GM12891 (cell line): ENCODE results near the gene NINJ1.
"Not testable (repeated sequence)": the region's sequence is repeated elsewhere in the genome, so short reads cannot be mapped to it uniquely, and the experiment has no call there.

Experiments used
- DNase-seq: peaks from one replicate; pipeline ENCODE4 v3.0.0; 2011; ENCODE audit warnings: low spot score; ENCODE audit not compliant: insufficient read length
- FAIRE-seq: peaks from 2 replicates; lab custom pipeline; 2011; peaks lifted over from hg19 to GRCh38; lab: Jason Lieb, UNC
- PAX5 ChIP-seq: IDR thresholded peaks from 2 replicates; pipeline ENCODE4 v1.6.1; 2011; ENCODE audit warnings: low read length, moderate library complexity, mild to moderate bottlenecking; ENCODE audit not compliant: insufficient read depth, severe bottlenecking
- POLR2A ChIP-seq: IDR thresholded peaks from 2 replicates; pipeline ENCODE4 v1.6.1; 2011; ENCODE audit warnings: low read depth, low read length, control low read depth
- POLR2AphosphoS5 ChIP-seq: IDR thresholded peaks from 2 replicates; pipeline ENCODE4 v1.6.1; 2011; ENCODE audit warnings: low read depth, low read length, control low read depth
- POU2F2 ChIP-seq: IDR thresholded peaks from 2 replicates; pipeline ENCODE4 v1.6.1; 2011; ENCODE audit warnings: low read depth, mild to moderate bottlenecking, control low read depth, low read length, moderate library complexity
- SPI1 ChIP-seq: IDR thresholded peaks from 2 replicates; pipeline ENCODE4 v1.6.1; 2011; ENCODE audit warnings: low read depth, low read length, control low read depth
- TAF1 ChIP-seq: IDR thresholded peaks from 2 replicates; pipeline ENCODE4 v1.6.1; 2011; ENCODE audit warnings: low read depth, low read length, control low read depth

NINJ1 gene

DNA sequence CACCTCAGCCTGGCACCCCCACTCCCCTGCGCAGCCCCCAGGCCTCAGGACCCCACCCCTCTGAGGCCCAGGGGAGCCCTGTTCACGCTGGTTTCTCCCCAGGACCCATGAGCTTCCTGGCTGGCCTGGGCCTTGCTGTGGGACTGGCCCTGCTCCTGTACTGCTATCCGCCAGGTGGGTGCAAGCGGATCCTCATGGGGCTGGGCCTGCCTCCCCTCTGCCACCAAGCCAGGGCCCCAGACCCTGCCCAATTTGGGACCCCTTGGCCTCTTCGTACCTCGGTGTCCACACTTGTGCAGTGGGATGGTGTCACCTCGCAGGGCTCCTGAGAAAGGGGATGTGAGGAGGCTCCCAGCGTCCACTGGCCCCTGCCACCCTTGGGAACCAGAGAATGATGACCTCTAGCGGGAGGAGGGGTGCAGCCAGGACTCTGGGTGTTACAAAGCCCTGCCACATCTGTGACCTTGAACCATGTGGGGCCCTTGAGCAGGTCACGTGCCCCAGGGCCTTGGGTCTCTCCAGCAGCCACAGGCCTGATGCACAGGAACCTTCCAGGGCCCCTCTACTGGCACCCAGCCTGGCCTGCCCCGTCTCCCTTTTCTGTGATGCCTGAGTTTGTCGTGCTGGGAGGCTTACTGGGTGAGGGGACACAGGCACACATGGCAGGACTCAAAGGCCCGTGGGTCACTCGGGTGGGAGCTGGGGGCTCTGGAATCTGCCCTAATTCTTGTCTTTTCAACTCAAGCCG lies 21.8 kb downstream of the NINJ1 start:
- no peak for FAIRE-seq
- no peak for TF ChIP-seq PAX5
- TF ChIP-seq POU2F2, result no peak
- TF ChIP-seq POLR2A, result no peak
- TF ChIP-seq SPI1, result no peak
- TF ChIP-seq TAF1, result no peak
- TF ChIP-seq POLR2AphosphoS5, result no peak
- DNase-seq, result no peak

DNA sequence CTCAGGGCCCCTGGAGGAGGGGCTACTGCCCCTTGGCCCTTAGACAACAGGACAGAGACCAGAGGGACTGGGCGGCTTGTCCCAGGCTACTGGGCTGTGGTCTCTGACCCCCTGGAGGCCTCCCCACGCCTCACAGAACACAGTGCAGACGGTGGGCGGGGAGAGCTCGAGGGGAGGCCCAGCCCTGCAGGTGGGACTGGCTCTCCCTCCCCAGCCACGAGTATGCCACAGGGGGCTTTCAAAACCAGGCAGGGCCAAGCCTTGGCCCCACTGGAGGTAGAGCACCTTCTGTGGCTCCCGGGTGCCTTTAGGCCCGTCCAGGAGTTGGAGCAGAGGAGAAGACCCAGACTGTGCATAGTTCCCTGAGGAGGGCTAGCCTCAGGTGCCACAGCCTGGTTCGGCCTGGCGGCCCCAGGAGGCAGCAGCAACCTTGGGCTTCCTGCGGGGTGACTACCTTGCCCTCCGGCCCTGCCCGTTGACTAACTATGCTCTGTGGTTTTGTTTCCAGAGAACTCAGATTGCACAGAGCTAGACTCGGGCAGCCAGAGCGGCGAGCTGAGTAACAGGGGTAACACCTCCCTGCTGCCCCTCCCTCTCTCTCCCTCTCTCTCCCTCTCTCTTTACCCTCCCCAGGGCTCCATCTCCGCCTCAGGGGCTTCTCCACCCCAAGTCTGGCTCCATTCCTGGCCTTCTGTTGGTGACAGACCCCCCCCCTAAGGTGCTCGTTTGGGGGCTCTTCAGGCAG lies 22.5 kb downstream of the NINJ1 start:
- no peak for FAIRE-seq

DNA sequence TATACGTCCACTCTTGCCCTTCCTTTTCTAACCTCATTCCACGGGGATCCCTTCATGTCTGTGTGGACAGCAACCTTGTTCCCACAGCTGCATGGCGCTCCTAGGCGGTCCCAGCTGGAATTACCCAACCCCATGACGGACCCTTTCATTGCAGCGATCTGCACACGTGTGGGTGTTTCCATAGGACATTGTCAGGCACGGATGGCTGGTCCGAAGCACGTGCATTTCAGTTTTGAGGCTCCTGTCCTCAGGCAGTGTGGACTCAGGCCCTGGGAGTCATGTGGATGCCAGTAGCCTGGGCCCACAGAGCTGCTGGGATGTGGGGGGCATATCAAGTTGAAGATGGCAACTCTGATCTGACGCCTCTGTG lies 23.1 kb downstream of the NINJ1 start:
- no peak for DNase-seq
- no peak for FAIRE-seq
- TF ChIP-seq POU2F2, result no peak
- TF ChIP-seq PAX5, result no peak
- TF ChIP-seq POLR2AphosphoS5, result no peak
- TF ChIP-seq SPI1, result no peak
- TF ChIP-seq POLR2A, result no peak
- TF ChIP-seq TAF1, result no peak

More for the DNA sequence above, 22.5 kb downstream of the NINJ1 start:
- no peak for DNase-seq
- TF ChIP-seq POU2F2 (no peak), TAF1 (no peak), POLR2A (no peak), PAX5 (no peak), SPI1 (no peak), POLR2AphosphoS5 (no peak)

DNA sequence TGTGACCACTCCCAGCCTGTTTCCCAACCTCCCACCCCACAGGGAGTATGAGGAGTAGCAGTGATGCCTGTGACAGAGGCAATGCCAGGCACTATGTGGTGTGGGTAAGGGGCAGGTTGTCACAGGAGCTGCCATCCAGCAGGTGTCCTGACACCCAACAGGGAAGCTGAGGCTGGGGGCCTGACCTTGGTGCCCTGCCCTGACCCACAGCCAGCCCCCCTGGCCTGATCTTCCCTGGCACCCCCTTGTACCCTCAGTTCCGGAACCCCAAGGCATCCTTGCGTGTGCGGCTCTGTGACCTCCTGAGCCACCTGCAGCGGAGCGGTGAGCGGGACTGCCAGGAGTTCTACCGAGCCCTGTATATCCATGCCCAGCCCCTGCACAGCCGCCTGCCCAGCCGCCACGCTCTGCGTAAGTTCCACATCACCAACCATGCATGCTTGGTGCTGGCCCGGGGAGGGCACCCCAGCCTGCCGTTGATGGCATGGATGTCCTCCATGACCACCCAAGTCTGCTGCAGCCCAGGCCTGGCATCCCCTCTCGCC lies 23.7 kb downstream of the NINJ1 start:
- DNase-seq, result no peak
- TF ChIP-seq PAX5 (no peak), POLR2AphosphoS5 (no peak), TAF1 (no peak), POU2F2 (no peak), SPI1 (no peak), POLR2A (no peak)
- FAIRE-seq, result no peak

DNA sequence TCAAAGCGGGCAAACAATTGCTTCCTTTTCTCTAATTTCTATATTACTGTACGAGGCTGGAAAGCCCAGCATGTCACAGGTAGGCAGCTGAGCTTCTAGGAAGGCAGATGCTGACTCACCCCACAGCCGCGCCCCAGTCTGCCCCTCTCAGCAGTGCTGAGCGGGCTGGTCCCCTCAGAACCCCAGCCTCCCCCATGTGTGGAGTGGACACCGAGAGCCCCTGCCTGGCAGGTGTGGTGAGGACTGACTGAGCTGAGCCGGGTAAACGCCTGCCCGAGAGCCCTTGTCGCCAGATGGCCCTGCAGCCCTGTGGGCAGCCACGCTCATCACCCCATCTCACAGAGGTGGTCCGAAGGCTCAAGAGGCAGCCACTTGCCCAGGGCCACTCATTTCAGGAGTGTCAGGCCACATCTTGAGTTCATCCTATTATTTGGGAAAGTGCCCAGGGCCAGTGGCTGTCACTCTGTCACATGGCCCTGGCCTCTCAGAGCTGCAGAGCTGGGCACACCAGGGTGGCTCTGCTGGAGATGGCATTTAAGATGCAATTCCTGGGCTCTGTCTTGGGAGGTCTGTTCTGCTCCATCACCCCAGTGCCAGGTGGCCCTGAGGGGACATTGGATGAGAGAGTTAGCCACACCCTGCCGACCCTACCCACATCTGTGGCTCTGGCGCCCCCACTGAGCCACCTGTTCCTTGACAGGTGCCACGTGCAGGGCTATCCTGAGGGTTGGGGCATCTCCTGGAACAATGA lies 25.6 kb downstream of the NINJ1 start:
- TF ChIP-seq POLR2A, result no peak
- TF ChIP-seq POLR2AphosphoS5, result no peak
- no peak for TF ChIP-seq TAF1
- TF ChIP-seq POU2F2, result no peak
- TF ChIP-seq PAX5, result no peak
- no peak for TF ChIP-seq SPI1
- DNase-seq (no peak), FAIRE-seq (no peak)

DNA sequence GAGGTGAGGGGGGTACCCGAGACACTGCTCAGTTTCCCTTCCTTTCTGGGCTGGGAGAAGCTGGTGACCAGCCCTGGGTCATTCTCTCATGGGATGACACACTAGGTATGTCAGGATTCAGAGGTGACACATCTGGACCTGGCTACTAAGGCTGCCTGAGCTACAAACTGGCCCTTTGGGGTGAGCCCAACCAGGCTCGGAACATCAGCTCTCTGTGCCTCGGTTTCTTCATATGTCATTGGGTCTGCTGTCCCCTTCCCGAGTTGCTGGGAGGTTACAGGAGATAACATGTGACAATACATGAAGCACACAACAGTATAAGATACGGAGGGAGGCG lies 26.3 kb downstream of the NINJ1 start:
- FAIRE-seq (no peak), DNase-seq (no peak)
- TF ChIP-seq POU2F2 (no peak), PAX5 (no peak), POLR2A (no peak), POLR2AphosphoS5 (no peak), TAF1 (no peak), SPI1 (no peak)

DNA sequence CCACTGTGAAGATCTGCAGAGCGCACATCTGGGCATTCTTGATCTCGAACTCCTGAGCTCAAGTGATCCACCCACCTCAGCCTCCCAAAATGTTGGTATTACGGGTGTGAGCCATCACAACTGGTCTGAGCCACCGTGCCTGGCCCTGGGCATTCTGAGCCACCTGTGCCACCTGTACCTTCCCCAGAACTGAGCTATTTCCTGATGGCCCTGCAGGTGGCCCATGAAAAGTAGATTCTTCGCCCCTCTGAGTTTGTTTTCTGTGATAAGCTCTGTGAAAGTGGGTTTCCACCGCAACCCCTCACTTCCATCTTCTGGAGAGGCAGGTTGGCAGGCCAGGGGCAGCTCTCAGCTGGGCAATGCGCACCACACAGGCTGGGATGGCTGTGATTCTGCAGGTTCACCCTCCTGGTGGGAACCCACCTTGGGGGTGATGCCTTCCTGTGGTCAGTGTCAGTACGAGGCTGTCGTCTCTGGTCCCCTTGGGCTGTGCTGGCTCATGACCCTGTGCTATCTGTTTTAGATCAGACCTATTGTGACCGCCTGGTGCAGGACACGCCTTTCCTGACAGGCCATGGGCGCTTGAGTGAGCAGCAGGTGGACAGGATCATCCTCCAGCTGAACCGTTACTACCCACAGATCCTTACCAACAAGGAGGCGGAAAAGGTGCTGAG lies 26.8 kb downstream of the NINJ1 start:
- TF ChIP-seq TAF1 (no peak), POLR2A (no peak), POLR2AphosphoS5 (no peak), POU2F2 (no peak), SPI1 (no peak), PAX5 (no peak)
- FAIRE-seq (no peak), DNase-seq (no peak)

DNA sequence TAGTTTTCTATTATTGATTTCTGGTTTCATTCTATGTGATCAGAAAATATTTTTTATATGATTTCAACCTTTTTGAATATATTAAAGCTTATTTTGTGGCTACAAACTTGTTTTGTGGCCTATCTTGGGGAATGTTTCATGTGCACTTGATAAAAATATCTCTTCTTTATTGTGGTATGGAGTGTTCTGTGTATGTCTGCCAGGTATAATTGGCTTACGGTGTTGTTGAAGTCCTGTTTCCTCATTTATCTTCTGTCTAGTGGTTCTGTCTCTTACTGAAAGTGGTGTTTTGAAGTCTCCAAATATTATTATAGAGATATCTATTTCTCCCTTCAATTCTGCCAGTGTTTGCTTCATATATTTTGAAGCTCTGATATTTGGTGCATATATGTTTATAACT lies 28.4 kb downstream of the NINJ1 start:
- TF ChIP-seq TAF1, result no peak
- no peak for TF ChIP-seq POLR2AphosphoS5
- no peak for TF ChIP-seq POU2F2
- FAIRE-seq (no peak), DNase-seq (no peak)

DNA sequence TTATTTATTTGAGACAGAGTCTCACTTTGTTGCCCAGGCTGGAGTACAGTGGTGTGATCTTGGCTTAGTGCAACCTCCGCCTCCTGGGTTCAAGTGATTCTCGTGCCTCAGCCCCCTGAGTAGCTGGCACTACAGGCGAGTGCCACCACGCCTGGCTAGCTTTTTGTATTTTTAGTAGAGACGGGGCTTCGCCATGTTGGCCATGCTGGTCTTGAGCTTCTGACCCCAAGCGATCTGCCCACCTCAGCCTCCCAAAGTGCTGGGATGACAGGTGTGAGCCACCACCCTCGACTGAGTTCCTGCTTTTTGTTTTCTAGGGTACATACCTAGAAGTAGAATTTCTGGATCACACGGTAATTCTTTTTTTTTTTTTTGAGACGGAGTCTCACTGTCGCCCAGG lies 33.0 kb downstream of the NINJ1 start:
- DNase-seq, FAIRE-seq: not testable (repeated sequence)
